Measurements from ENCODE around the gene FBXO9. TPM values are rescaled to one million over a fixed set of nuclear protein-coding genes. Genes with fewer than 3 reads are reported as not detected.

FBXO9 gene
- 10 to 100 TPM; 58.9 to 88.5 (median 68.5) TPM for total RNA-seq

DNA sequence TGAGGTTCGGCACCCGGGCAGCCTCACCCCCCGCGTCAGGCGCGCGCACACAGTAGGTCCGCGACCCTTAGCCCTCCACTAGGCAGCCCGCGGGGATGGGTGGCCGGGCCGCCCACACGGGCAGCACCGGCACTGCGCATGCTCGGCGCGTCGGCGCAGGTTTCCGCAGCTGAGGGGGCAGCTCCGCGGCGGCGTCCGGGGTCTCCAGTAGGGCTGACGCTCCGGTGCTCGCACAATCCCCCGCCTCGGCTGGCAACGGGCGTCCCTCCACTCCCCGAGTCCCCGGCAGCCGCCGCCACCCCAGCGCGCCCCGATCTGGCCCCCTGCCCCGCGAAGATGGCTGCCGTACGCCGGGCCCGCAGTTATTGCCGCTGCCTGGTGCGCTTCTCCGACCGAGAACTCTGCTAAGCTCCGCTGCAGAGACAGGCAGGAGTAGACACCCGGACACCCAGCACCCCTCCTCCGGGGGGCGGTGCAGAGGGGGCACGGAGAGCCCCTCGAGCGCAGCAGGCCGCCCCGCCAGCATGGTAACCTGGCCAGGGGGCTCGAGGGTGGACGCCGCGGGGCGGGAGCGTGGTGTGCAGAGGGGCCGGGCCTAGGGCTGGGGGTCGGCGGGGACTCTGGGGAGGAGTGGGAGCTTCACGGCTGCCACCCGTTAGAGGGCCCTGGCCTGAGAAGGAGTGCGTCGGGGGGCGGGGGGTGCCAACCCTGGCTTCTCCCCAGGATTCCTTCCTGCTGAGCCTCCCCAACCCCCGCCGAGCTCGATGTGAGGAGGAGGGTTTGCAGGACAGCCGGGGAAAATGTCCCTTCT lies at the start of gene FBXO9:
FBXO9 (plus strand) TSS at position 139 of the 811 bp plus-strand sequence; CDS start at position 525, 386 bp downstream.
- Histone ChIP-seq H3K36me3 (no peaks in the 10 kb centered on the region), H3K9me3 (no peaks in the 10 kb centered on the region), H3K27ac (peak within 1 kb of the TSS; percentile 95 to 99), H3K27me3 (no peaks in the 10 kb centered on the region), H3K4me1 (peaks cover 0 to 7% of the 10 kb centered on the region in 2 donors), H3K4me3 (peak within 1 kb of the TSS; percentile 94 to 100 (median 97))
- intact Hi-C loops (cut with DNase I; ENCODE audit: low total_unique reads) = no loop called here
- TF ChIP-seq POLR2A (IDR thresholded peaks at IDR 0.05) (no peak), POLR2AphosphoS5 (IDR thresholded peaks at IDR 0.05) (peak in 1 of 3 donors; percentile 47)
- peak; percentile 35 to 55 for DNase-seq (ENCODE audit: low spot score in 2 of 2)

- Histone ChIP-seq H3K4me1 (peaks cover 0 to 5% of the 10 kb centered on the region in 2 donors), H3K9me3 (no peaks in the 10 kb centered on the region), H3K4me3 (no peak overlapping the region), H3K27me3 (no peaks in the 10 kb centered on the region), H3K36me3 (no peaks in the 10 kb centered on the region), H3K27ac (peak overlapping the region; percentile 73 to 75)
- no peak for DNase-seq (ENCODE audit: low spot score in 2 of 2)
- TF ChIP-seq POLR2A (IDR thresholded peaks at IDR 0.05) = no peak
- intact Hi-C loops (cut with DNase I; ENCODE audit: low total_unique reads) = no loop called here
Observed at GRCh38 chr6:53015486-53015885, 49.7 kb upstream of the FBXO9 start.

DNA sequence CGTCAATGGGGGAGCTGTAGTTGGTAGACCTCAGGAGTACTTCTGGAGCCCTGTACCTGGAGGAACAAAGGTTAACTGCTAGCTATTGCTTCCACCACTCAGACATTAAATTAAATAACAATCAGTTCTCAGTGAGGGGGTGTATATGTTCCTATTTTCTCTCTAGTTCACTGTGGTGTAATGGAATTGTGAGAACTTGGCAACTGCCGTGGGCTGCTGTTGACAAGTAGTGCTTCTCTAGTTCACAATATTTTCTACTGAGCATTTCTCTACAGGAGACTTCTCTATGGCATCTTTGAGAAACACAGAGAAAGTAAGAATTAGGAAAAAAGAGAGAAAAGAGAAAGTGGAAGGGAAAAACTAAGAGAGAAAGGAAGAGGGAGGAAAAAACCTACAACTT lies 46.8 kb upstream of the FBXO9 start:
- intact Hi-C loops (cut with DNase I; ENCODE audit: low total_unique reads) = no loop called here
- Histone ChIP-seq H3K9me3 (no peaks in the 10 kb centered on the region), H3K36me3 (no peaks in the 10 kb centered on the region), H3K27ac (no peak overlapping the region), H3K4me1 (peaks cover 0 to 5% of the 10 kb centered on the region in 2 donors), H3K4me3 (no peak overlapping the region), H3K27me3 (no peaks in the 10 kb centered on the region)
- TF ChIP-seq POLR2A (IDR thresholded peaks at IDR 0.05) = no peak
- TF ChIP-seq, protein P1, sequence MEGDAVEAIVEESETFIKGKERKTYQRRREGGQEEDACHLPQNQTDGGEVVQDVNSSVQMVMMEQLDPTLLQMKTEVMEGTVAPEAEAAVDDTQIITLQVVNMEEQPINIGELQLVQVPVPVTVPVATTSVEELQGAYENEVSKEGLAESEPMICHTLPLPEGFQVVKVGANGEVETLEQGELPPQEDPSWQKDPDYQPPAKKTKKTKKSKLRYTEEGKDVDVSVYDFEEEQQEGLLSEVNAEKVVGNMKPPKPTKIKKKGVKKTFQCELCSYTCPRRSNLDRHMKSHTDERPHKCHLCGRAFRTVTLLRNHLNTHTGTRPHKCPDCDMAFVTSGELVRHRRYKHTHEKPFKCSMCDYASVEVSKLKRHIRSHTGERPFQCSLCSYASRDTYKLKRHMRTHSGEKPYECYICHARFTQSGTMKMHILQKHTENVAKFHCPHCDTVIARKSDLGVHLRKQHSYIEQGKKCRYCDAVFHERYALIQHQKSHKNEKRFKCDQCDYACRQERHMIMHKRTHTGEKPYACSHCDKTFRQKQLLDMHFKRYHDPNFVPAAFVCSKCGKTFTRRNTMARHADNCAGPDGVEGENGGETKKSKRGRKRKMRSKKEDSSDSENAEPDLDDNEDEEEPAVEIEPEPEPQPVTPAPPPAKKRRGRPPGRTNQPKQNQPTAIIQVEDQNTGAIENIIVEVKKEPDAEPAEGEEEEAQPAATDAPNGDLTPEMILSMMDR (IDR thresholded peaks at IDR 0.05) = no peak
- no peak for TF ChIP-seq POLR2AphosphoS5 (IDR thresholded peaks at IDR 0.05)
- no peak for DNase-seq (ENCODE audit: low spot score in 2 of 2)

- no peaks in the 10 kb centered on the region for H3K27me3 ChIP-seq
- intact Hi-C loops (cut with DNase I; ENCODE audit: low total_unique reads) = no loop called here
- no peak overlapping the region for H3K27ac ChIP-seq
- no peak for DNase-seq (ENCODE audit: low spot score in 2 of 2)
- no peaks in the 10 kb centered on the region for H3K9me3 ChIP-seq
- no peaks in the 10 kb centered on the region for H3K36me3 ChIP-seq
- no peaks in the 10 kb centered on the region for H3K4me1 ChIP-seq
- H3K4me3 ChIP-seq = no peak overlapping the region
- TF ChIP-seq, protein P1 (IDR thresholded peaks at IDR 0.05) = no peak
- TF ChIP-seq POLR2AphosphoS5 (IDR thresholded peaks at IDR 0.05) (no peak), POLR2A (IDR thresholded peaks at IDR 0.05) (no peak)
Observed at GRCh38 chr6:53020005-53020744, 45.0 kb upstream of the FBXO9 start.

- Histone ChIP-seq H3K36me3 (no peaks in the 10 kb centered on the region), H3K4me1 (no peaks in the 10 kb centered on the region), H3K27me3 (no peaks in the 10 kb centered on the region), H3K9me3 (no peaks in the 10 kb centered on the region), H3K4me3 (no peak overlapping the region), H3K27ac (no peak overlapping the region)
- intact Hi-C loops (cut with DNase I; ENCODE audit: low total_unique reads) = no loop called here
- no peak for TF ChIP-seq POLR2AphosphoS5 (IDR thresholded peaks at IDR 0.05)
- TF ChIP-seq, protein P1 (IDR thresholded peaks at IDR 0.05) = no peak
- TF ChIP-seq POLR2A (IDR thresholded peaks at IDR 0.05) = no peak
- no peak for DNase-seq (ENCODE audit: low spot score in 2 of 2)
Observed at GRCh38 chr6:53023323-53023722, 41.9 kb upstream of the FBXO9 start.

DNA sequence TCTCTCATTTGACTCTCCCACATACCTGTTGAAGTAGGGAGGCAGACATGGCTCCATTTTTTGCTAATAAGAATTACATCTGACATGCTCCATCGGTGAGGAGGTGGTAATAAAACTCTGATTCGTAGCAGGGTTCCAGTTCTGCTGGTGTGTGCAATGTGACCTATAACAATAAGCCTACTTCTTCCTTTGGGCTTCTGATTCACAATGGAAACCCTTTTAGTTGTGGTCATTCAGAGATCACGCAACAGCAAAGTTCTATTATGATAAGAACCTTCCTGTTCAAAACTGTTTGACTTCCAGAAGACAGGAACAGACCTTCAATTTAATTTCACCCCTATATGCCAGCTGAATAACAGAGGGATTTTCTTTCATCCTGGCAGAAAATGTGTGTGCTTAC lies 38.7 kb upstream of the FBXO9 start:
- H3K27ac ChIP-seq = no peak overlapping the region
- intact Hi-C loops (cut with DNase I; ENCODE audit: low total_unique reads) = no loop called here
- no peaks in the 10 kb centered on the region for H3K36me3 ChIP-seq

More for the DNA sequence above, 38.7 kb upstream of the FBXO9 start:
- Histone ChIP-seq H3K9me3 (no peaks in the 10 kb centered on the region), H3K4me3 (no peak overlapping the region), H3K27me3 (no peaks in the 10 kb centered on the region), H3K4me1 (no peaks in the 10 kb centered on the region)
- TF ChIP-seq POLR2A (IDR thresholded peaks at IDR 0.05) = no peak
- no peak for DNase-seq (ENCODE audit: low spot score in 2 of 2)

Measured in breast epithelium (tissue), 4 donors.